ENCODE measurements around the gene DUSP2. TPM values are rescaled to one million over a fixed set of nuclear protein-coding genes. Genes with fewer than 3 reads are reported as not detected.

The DUSP2 gene
- total and polyA plus RNA-seq, 9 of the 15 experiments (the other 6 are each of a cell fraction or from before 2014, with no cell fraction given), result 0.04 to 0.18 TPM; not detected in 7

- Histone ChIP-seq H3K4me1 (replicated peaks in 1 of 2; ENCODE audit: control insufficient read depth in 2 of 2, insufficient read depth in 2 of 2, low read length in 2 of 2) (peaks cover 15 to 36% of the 10 kb centered on the region in 2 experiments), H3K27me3 (ENCODE audit: control insufficient read depth in 2 of 2, insufficient read depth in 2 of 2, low read length in 2 of 2) (no peaks in the 10 kb centered on the region), H4K20me1 (replicated peaks; ENCODE audit: control insufficient read depth, insufficient read depth, low read length) (no peaks in the 10 kb centered on the region), H3K4me3 (no peak overlapping the region), H3K4me2 (ENCODE audit: insufficient read depth, low read length) (no peak overlapping the region), H3K9me3 (replicated peaks; ENCODE audit: control insufficient read depth, insufficient read depth, low read depth, low read length) (no peaks in the 10 kb centered on the region), H3K9me1 (ENCODE audit: control insufficient read depth, insufficient read depth, low read length) (peaks cover 2% of the 10 kb centered on the region), H3K9ac (ENCODE audit: insufficient read depth in 1 of 2, low read depth in 2 of 2, low read length in 2 of 2) (no peak overlapping the region), H3K36me3 (ENCODE audit: control insufficient read depth, insufficient read depth, low read length) (no peaks in the 10 kb centered on the region), H3K79me2 (ENCODE audit: control insufficient read depth, insufficient read depth, low read length) (no peaks in the 10 kb centered on the region), H2AFZ (ENCODE audit: low read depth, low read length) (no peak overlapping the region), H3K27ac (ENCODE audit: extremely low read depth, low read depth, low read length) (no peak overlapping the region)
- ATAC-seq (no peak), DNase-seq (ENCODE audit: extremely low read depth in 1 of 4, low spot score in 3 of 4) (no peak), FAIRE-seq (no peak)
- intact Hi-C loops (cut with micrococcal nuclease) (no loop called here), in situ Hi-C loops (cut with MboI) (no loop called here)
- 19% methylated on average over 5 of the region's 7 CpGs for WGBS (ENCODE audit: insufficient coverage, low coverage, missing lambda C conversion rate)
- no TSS peak for BruUV-seq (replicated peaks)
- ChIA-PET CTCF (ENCODE audit: low intra/inter-chr PET ratio) (no interaction called here), POLR2A (no interaction called here)
- TF ChIP-seq GTF2F1 (IDR thresholded peaks at IDR 0.05; ENCODE audit: low read depth, low read length), result no peak
- TF ChIP-seq ZNF12 (CRISPR knock-in tag; IDR thresholded peaks at IDR 0.05), result no peak
- TF ChIP-seq ZNF197 (CRISPR knock-in tag; IDR thresholded peaks at IDR 0.05; ENCODE audit: low read depth), result no peak
- TF ChIP-seq ZNF398 (CRISPR knock-in tag; IDR thresholded peaks at IDR 0.05), result no peak
- TF ChIP-seq ZNF778 (CRISPR knock-in tag; IDR thresholded peaks at IDR 0.05), result no peak
- no peak for TF ChIP-seq NFXL1 (CRISPR knock-in tag; IDR thresholded peaks at IDR 0.05)
- TF ChIP-seq ELK1 (CRISPR knock-in tag; IDR thresholded peaks at IDR 0.05), result no peak
- no peak for TF ChIP-seq POLR2AphosphoS5 (IDR thresholded peaks at IDR 0.05; ENCODE audit: control insufficient read depth, insufficient read depth, low read depth, low read length)
- TF ChIP-seq E4F1 (CRISPR knock-in tag; IDR thresholded peaks at IDR 0.05; ENCODE audit: borderline replicate concordance), result no peak
- no peak for TF ChIP-seq MBD1 (CRISPR knock-in tag; IDR thresholded peaks at IDR 0.05)
- TF ChIP-seq HBP1 (CRISPR knock-in tag; IDR thresholded peaks at IDR 0.05), result no peak
- no peak for TF ChIP-seq MXI1 (IDR thresholded peaks at IDR 0.05; ENCODE audit: low read depth, low read length)
- no peak for TF ChIP-seq BHLHE40 (IDR thresholded peaks at IDR 0.05; ENCODE audit: low read length)
- TF ChIP-seq HDGF (IDR thresholded peaks at IDR 0.05), result no peak
- no peak for TF ChIP-seq CBX2 (IDR thresholded peaks at IDR 0.05; ENCODE audit: insufficient read depth, low read length, poor library complexity, severe bottlenecking)
These were observed 8.1 kb upstream of the DUSP2 start for GRCh38 chr2:96153291-96153713.

Data from K562 (cell line).